K562 (cell line): Measurements from ENCODE around the gene TRIP6. TPM values are rescaled to one million over a fixed set of nuclear protein-coding genes. Genes with fewer than 3 reads are reported as not detected.

ENCODE experiments used
- ATAC-seq: fragments of 200-7000 bp; cut with Tn5 transposase; 3 replicates; pipeline ENCODE4 v1.9.1; 2020; ENCODE audit warnings: moderate library complexity
- BruUV-seq: library from RNA; stranded (reverse); fragments of 400-500 nt; replicated peaks from 2 replicates; lab custom pipeline; 2021; lab: Mats Ljungman, UMichigan
- CTCF ChIA-PET: fragments of 300-600 bp; formaldehyde crosslinking; extraction: SDS; loops from one replicate; lab custom pipeline; 2021; ENCODE audit warnings: low intra/inter-chr PET ratio; lab: Yijun Ruan, JAX
- POLR2A ChIA-PET: fragments of 300-600, 350-650 bp; sonication (Branson Sonifier 250); formaldehyde crosslinking; extraction: SDS; loops from one replicate; lab custom pipeline; 2021; ENCODE audit warnings: antibody characterized with exemption, inconsistent platforms; lab: Yijun Ruan, JAX
- DNase-seq, 4 experiments: peaks; one replicate each; pipeline versions ENCODE4 v3.0.0 to v3.0.0-alpha.2; 2011 to 2018; ENCODE audit warnings: low spot score in 3 of 4, mixed read lengths in 3 of 4; ENCODE audit errors: extremely low read depth in 1 of 4
- FAIRE-seq: peaks from 2 replicates; lab custom pipeline; 2011; peaks lifted over from hg19 to GRCh38; lab: Jason Lieb, UNC
- H2AFZ ChIP-seq: 2 replicates; pipeline ENCODE4 v1.6.0; 2011; ENCODE audit warnings: low read depth, low read length, control low read depth, inconsistent platforms
- H3K27ac ChIP-seq: fragments of 200-600 bp; 3 replicates; pipeline ENCODE4 v1.8.0; 2011; ENCODE audit warnings: low read depth, mild to moderate bottlenecking, control low read depth, inconsistent platforms, low read length, moderate library complexity, mixed read lengths; ENCODE audit errors: extremely low read depth
- H3K27me3 ChIP-seq, 2 experiments: fragments of 300-600 bp in 1 of 2; 2 replicates in 1 of 2; 3 replicates in 1 of 2; pipeline versions ENCODE4 v1.6.0 to v1.8.0; 2011; ENCODE audit warnings: inconsistent platforms in 2 of 2, low read length in 2 of 2, mild to moderate bottlenecking in 1 of 2, mixed read lengths in 1 of 2, moderate library complexity in 1 of 2; ENCODE audit not compliant: control insufficient read depth in 2 of 2, insufficient read depth in 2 of 2
- H3K36me3 ChIP-seq: fragments of 300-600 bp; 3 replicates; pipeline ENCODE4 v1.8.0; 2011; ENCODE audit warnings: mild to moderate bottlenecking, low read length, inconsistent platforms; ENCODE audit not compliant: control insufficient read depth, insufficient read depth
- H3K4me1 ChIP-seq, 2 experiments: fragments of 200-600 bp in 1 of 2; replicated peaks in 1 of 2; 2 replicates in 1 of 2; 3 replicates in 1 of 2; pipeline versions ENCODE4 v1.5.1 to v1.8.0; 2011; ENCODE audit warnings: inconsistent platforms in 2 of 2, low read length in 2 of 2, mild to moderate bottlenecking in 1 of 2, mixed read lengths in 1 of 2, moderate library complexity in 1 of 2; ENCODE audit not compliant: control insufficient read depth in 2 of 2, insufficient read depth in 2 of 2
- H3K4me2 ChIP-seq: 2 replicates; pipeline ENCODE4 v1.6.1; 2011; ENCODE audit warnings: low read length, control low read depth, inconsistent platforms, mixed read lengths; ENCODE audit not compliant: insufficient read depth
- H3K4me3 ChIP-seq: fragments of 200-600 bp; sonication (generic), shearing (Covaris generic); 2 replicates; pipeline ENCODE4 v1.5.1; 2016; ENCODE audit warnings: control low read depth, inconsistent platforms
- H3K79me2 ChIP-seq: fragments of 200-600 bp; 3 replicates; pipeline ENCODE4 v1.8.0; 2011; ENCODE audit warnings: low read length, inconsistent platforms; ENCODE audit not compliant: control insufficient read depth, insufficient read depth
- H3K9ac ChIP-seq, 2 experiments: 2 replicates each; pipeline versions ENCODE4 v1.6.0 to v1.6.1; 2011; ENCODE audit warnings: low read depth in 2 of 2, low read length in 2 of 2, control low read depth in 1 of 2, inconsistent platforms in 1 of 2, mild to moderate bottlenecking in 1 of 2, mixed read lengths in 1 of 2; ENCODE audit not compliant: insufficient read depth in 1 of 2
- H3K9me1 ChIP-seq: one replicate; pipeline ENCODE4 v1.6.0; 2011; ENCODE audit warnings: inconsistent platforms, mild to moderate bottlenecking, low read length, moderate library complexity; ENCODE audit not compliant: control insufficient read depth, insufficient read depth
- H3K9me3 ChIP-seq: replicated peaks from 2 replicates; pipeline ENCODE4 v1.5.1; 2011; ENCODE audit warnings: low read depth, low read length, inconsistent platforms; ENCODE audit not compliant: control insufficient read depth, insufficient read depth
- H4K20me1 ChIP-seq: replicated peaks from 2 replicates; pipeline ENCODE4 v1.6.1; 2011; ENCODE audit warnings: low read length, inconsistent platforms, mixed read lengths; ENCODE audit not compliant: control insufficient read depth, insufficient read depth
- HMG20B ChIP-seq: fragments of 250-450 bp; sonication (Bioruptor Pico); IDR thresholded peaks from 2 replicates; pipeline ENCODE4 v1.5.0; 2021; ENCODE audit warnings: mild to moderate bottlenecking
- MYNN ChIP-seq, 2 experiments: sonication (generic); formaldehyde crosslinking in 1 of 2; IDR thresholded peaks; 2 replicates each; pipeline versions ENCODE4 v1.5.0 to v1.6.1; 2016 to 2020; ENCODE audit warnings: antibody characterized with exemption in 1 of 2, missing genetic modification reagents in 1 of 2
- NELFE ChIP-seq: IDR thresholded peaks from 2 replicates; pipeline ENCODE4 v1.6.1; 2011; ENCODE audit warnings: mild to moderate bottlenecking; ENCODE audit not compliant: insufficient read depth, insufficient read length
- OTX1 ChIP-seq: fragments of 450-650 bp; formaldehyde crosslinking; IDR thresholded peaks from 2 replicates; pipeline ENCODE4 v1.4.0; 2022; ENCODE audit warnings: mild to moderate bottlenecking
- PML ChIP-seq: IDR thresholded peaks from 2 replicates; pipeline ENCODE4 v1.6.1; 2012; ENCODE audit warnings: low read length, inconsistent platforms
- POLR2B ChIP-seq: fragments of 450-650 bp; IDR thresholded peaks from 2 replicates; pipeline ENCODE4 v1.6.1; 2018; ENCODE audit warnings: low read depth; ENCODE audit not compliant: partially characterized antibody
- POLR2G ChIP-seq: fragments of 200-400 bp; formaldehyde crosslinking; IDR thresholded peaks from 2 replicates; pipeline ENCODE4 v1.6.1; 2017; ENCODE audit warnings: low read depth, mild to moderate bottlenecking, antibody characterized with exemption, low read length, moderate library complexity
- RBFOX2 ChIP-seq: fragments of 200-400 bp; formaldehyde crosslinking; IDR thresholded peaks from 2 replicates; pipeline ENCODE4 v1.6.1; 2017; ENCODE audit warnings: low read depth, mild to moderate bottlenecking, low read length, moderate library complexity
- RBM39 ChIP-seq: fragments of 200-400 bp; formaldehyde crosslinking; optimal IDR thresholded peaks from 2 replicates; pipeline ENCODE3; 2018; ENCODE audit warnings: low read depth, low read length
- SIX5 ChIP-seq, 2 experiments: IDR thresholded peaks; 2 replicates each; pipeline ENCODE4 v1.6.1; 2011; ENCODE audit warnings: low read length in 2 of 2, borderline replicate concordance in 1 of 2, low read depth in 1 of 2, mild to moderate bottlenecking in 1 of 2, moderate library complexity in 1 of 2; ENCODE audit not compliant: insufficient read depth in 1 of 2
- SREBF2 ChIP-seq: sonication (generic); formaldehyde crosslinking; IDR thresholded peaks from 2 replicates; pipeline ENCODE4 v1.4.0; 2020; ENCODE audit warnings: mild to moderate bottlenecking, missing genetic modification reagents
- ZNF124 ChIP-seq: sonication (generic); formaldehyde crosslinking; IDR thresholded peaks from 2 replicates; pipeline ENCODE4 v1.8.1; 2022; ENCODE audit warnings: missing genetic modification reagents
- ZNF354B ChIP-seq: fragments of 250-450 bp; sonication (Bioruptor Pico); IDR thresholded peaks from 2 replicates; pipeline ENCODE4 v1.4.0; 2020
- WGBS: fragments of 100-300 bp; shearing (Covaris generic); methylation state at CpG from one replicate; pipeline ENCODE4 v1.1.6; 2016; ENCODE audit warnings: low coverage, mixed read lengths; ENCODE audit not compliant: insufficient coverage; ENCODE audit errors: missing lambda C conversion rate; 5-methylcytosine and 5-hydroxymethylcytosine counted together
- in situ Hi-C: fragments of 300-500 bp; cut with MboI; formaldehyde crosslinking; loops from 4 replicates; pipeline ENCODE4 v1.15.0; 2018; ENCODE audit warnings: inconsistent platforms, mixed read lengths
- intact Hi-C: fragments of 100-400 bp; cut with micrococcal nuclease; formaldehyde crosslinking; loops from 2 replicates; pipeline ENCODE4 v1.14.2; 2022
- polyA plus RNA-seq, 8 experiments: library from polyadenylated mRNA; depleted of rRNA in 4 of 8; stranded (reverse) in 5 of 8; unstranded in 3 of 8; fragments of >200 nt; fragmentation: Nextera tagmentation in 2 of 8; fragmentation: Illumina TruSeq in 1 of 8; extraction: Ambion mirVana in 2 of 8; extraction: Trizol in 1 of 8; gene quantifications; 2 replicates each; pipeline versions ENCODE4 v1.2.1 to v1.2.3, GENCODE V29; 2011 to 2014; ENCODE audit warnings: inconsistent platforms in 1 of 8, missing spikeins in 1 of 8
- total RNA-seq, 7 experiments: library from RNA; depleted of rRNA in 6 of 7; stranded (reverse); fragments of >200 nt in 6 of 7; fragmentation: Illumina TruSeq in 2 of 7; extraction: Trizol in 2 of 7; gene quantifications; 2 replicates each; pipeline versions ENCODE4 v1.2.1 to v1.2.3, GENCODE V29; 2011 to 2021; ENCODE audit warnings: low replicate concordance in 1 of 7

Gene TRIP6
- total and polyA plus RNA-seq, 9 of the 15 experiments (the other 6 are each of a cell fraction or from before 2014, with no cell fraction given) = 5.9 to 141 (median 54.0) TPM

- Histone ChIP-seq H3K9ac (peak overlapping the region in 1 of 2 experiments; percentile 3; a peak in 1 of 4 replicates), H3K27ac (no peak overlapping the region), H4K20me1 (peaks cover 28% of the 10 kb centered on the region; the same call in 1 of the 2 replicates), H3K79me2 (peaks cover 63% of the 10 kb centered on the region), H3K4me3 (no peak overlapping the region)
- POLR2A ChIA-PET = interaction anchor here (0.5 kb wide), 1 partner anchor 370 kb away, joined by 3 read pairs; no protein-coding TSS in a partner anchor
- WGBS = 98% methylated on average over 9 of the region's 9 CpGs
- TF ChIP-seq RBFOX2 (peak; percentile 6; the same call in 1 of the 2 replicates), PML (no peak), MYNN (IDR thresholded peaks at IDR 0.05) (no peak), MYNN (CRISPR knock-in tag; IDR thresholded peaks at IDR 0.05) (no peak)
- TF ChIP-seq, all 486 proteins: peak for 1
- Histone ChIP-seq H3K36me3 (peaks cover 99% of the 10 kb centered on the region), H3K9me3 (no peaks in the 10 kb centered on the region), H2AFZ (no peak overlapping the region), H3K9me1 (peaks cover 7% of the 10 kb centered on the region), H3K27me3 (no peaks in the 10 kb centered on the region), H3K4me2 (no peak overlapping the region), H3K4me1 (peaks cover 10 to 35% of the 10 kb centered on the region in 2 experiments)
- ATAC-seq = no peak
- DNase-seq = no peak
- BruUV-seq = no TSS peak
- in situ Hi-C loops = no loop called here
- CTCF ChIA-PET = no interaction called here
- FAIRE-seq = no peak
- intact Hi-C loops = no loop called here
Measured at GRCh38 chr7:100882201-100882600, 15.0 kb downstream of the TRIP6 start.

- Histone ChIP-seq H3K27me3 (no peaks in the 10 kb centered on the region), H3K9me3 (no peaks in the 10 kb centered on the region), H3K79me2 (peaks cover 63% of the 10 kb centered on the region), H2AFZ (no peak overlapping the region), H3K4me1 (peaks cover 18 to 41% of the 10 kb centered on the region in 2 experiments), H3K9ac (peak overlapping the region in 1 of 2 experiments; percentile 40; a peak in 1 of 4 replicates), H4K20me1 (peaks cover 35% of the 10 kb centered on the region), H3K36me3 (peaks cover 99% of the 10 kb centered on the region), H3K9me1 (peaks cover 9% of the 10 kb centered on the region), H3K4me2 (no peak overlapping the region), H3K27ac (peak overlapping the region; percentile 1; the same call in 1 of the 3 replicates), H3K4me3 (no peak overlapping the region)
- BruUV-seq = no TSS peak
- no peak for TF ChIP-seq SIX5 (IDR thresholded peaks at IDR 0.05; ENCODE audit: borderline replicate concordance in 1 of 2, insufficient read depth in 1 of 2, low read depth in 1 of 2, low read length in 2 of 2)
- TF ChIP-seq RBFOX2 = peak; percentile 66
- TF ChIP-seq POLR2G = peak; percentile 51
- TF ChIP-seq HMG20B = no peak
- no peak for TF ChIP-seq RBM39
- TF ChIP-seq ZNF124 = no peak
- no peak for TF ChIP-seq OTX1 (CRISPR knock-in tag)
- no peak for TF ChIP-seq SREBF2 (CRISPR knock-in tag)
- TF ChIP-seq POLR2B = peak; percentile 26
- TF ChIP-seq NELFE = no peak
- TF ChIP-seq ZNF354B = no peak
- WGBS = 97% methylated on average over 21 of the region's 24 CpGs
- intact Hi-C loops = no loop called here
- in situ Hi-C loops = no loop called here
- CTCF ChIA-PET = no interaction called here
- POLR2A ChIA-PET = interaction anchor here (0.5 kb wide), 1 partner anchor 370 kb away, joined by 3 read pairs; no protein-coding TSS in a partner anchor
- DNase-seq (no peak), FAIRE-seq (no peak), ATAC-seq (no peak)
Measured at GRCh38 chr7:100882785-100883526, 15.8 kb downstream of the TRIP6 start.
